ENCODE data around the gene GCSH.

DNA sequence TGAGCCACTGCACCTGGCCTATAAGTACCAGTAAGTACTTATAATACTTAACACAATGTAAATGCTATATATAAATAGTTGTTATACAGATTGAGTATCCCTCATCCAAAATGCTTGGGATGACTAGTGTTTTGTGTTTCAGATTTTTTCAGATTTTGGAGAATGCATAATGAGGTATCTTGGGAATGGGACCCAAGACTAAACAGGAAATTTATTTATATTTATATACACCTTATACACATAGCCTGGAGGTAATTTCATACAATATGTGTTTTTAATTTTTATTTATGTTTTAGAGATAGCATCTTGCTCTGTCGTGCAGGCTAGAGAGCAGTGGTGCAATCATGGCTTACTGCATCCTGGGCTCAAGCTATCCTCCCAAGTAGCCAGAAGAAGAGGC is 9.8 kb upstream of the GCSH start:
- TF ChIP-seq CTCF (IDR thresholded peaks at IDR 0.05; ENCODE audit: insufficient read depth, low read length, poor library complexity, severe bottlenecking), result no peak
- no peak for TF ChIP-seq EZH2phosphoT487 (conservative IDR thresholded peaks at IDR 0.05; ENCODE audit: low read length)

All from SU-DHL-6 (cell line).